ENCODE data around the gene TBC1D3K.
"Not testable (repeated sequence)": the region's sequence is repeated elsewhere in the genome, so short reads cannot be mapped to it uniquely, and the experiment has no call there.

Gene TBC1D3K

GRCh38 chr17:37924115-37924514 lies at the start of gene TBC1D3K:
Gene TBC1D3K (plus strand): TSS chr17:37924415. CDS start chr17:37926000, 1,585 bp downstream.
- DNase-seq, result not testable (repeated sequence)

DNA sequence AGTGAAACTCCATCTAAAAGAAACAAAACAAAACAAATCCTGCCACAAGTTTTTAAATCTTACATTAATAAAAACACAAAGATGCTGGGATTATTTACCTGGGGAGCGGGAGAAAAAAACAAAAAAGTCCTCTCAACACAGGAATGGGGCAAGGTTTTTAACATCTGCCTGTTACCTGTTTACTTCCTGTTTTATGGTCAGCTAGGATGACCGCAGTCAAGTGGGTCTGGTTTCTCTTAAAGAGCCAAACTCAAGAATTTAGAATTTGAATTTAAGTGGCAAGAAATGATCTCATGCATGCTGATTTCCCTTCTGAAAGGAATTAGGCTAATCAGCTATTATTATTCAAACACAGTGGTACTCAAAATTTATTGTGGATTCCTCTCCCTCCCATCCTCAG lies 39.7 kb upstream of the TBC1D3K start:
- no peak for DNase-seq

DNA sequence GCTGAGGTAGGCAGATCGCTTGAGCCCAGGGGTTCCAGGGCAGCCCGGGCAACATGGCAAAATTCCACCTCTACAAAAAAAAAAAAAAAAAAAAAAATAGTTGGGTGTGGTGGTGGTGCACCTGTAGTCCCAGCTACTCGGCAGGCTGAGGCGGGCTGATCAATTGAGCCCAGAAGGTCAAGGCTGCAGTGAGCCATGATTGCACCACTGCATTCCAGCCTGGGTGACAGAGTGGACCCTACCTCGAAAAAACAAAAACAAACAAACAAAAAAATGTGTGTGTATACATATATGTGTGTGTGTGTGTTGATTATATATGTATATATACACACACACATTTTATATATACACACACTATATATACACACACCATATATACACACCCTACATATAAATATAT lies 39.1 kb upstream of the TBC1D3K start:
- no peak for DNase-seq

GRCh38 chr17:37888881-37889280 lies 35.3 kb upstream of the TBC1D3K start:
- DNase-seq, result no peak

- not testable (repeated sequence) for DNase-seq
These were observed 27.3 kb upstream of the TBC1D3K start for GRCh38 chr17:37896961-37897360.
